ENCODE results near the gene TGFBRAP1.

Gene TGFBRAP1, protein sequence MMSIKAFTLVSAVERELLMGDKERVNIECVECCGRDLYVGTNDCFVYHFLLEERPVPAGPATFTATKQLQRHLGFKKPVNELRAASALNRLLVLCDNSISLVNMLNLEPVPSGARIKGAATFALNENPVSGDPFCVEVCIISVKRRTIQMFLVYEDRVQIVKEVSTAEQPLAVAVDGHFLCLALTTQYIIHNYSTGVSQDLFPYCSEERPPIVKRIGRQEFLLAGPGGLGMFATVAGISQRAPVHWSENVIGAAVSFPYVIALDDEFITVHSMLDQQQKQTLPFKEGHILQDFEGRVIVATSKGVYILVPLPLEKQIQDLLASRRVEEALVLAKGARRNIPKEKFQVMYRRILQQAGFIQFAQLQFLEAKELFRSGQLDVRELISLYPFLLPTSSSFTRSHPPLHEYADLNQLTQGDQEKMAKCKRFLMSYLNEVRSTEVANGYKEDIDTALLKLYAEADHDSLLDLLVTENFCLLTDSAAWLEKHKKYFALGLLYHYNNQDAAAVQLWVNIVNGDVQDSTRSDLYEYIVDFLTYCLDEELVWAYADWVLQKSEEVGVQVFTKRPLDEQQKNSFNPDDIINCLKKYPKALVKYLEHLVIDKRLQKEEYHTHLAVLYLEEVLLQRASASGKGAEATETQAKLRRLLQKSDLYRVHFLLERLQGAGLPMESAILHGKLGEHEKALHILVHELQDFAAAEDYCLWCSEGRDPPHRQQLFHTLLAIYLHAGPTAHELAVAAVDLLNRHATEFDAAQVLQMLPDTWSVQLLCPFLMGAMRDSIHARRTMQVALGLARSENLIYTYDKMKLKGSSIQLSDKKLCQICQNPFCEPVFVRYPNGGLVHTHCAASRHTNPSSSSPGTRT

DNA sequence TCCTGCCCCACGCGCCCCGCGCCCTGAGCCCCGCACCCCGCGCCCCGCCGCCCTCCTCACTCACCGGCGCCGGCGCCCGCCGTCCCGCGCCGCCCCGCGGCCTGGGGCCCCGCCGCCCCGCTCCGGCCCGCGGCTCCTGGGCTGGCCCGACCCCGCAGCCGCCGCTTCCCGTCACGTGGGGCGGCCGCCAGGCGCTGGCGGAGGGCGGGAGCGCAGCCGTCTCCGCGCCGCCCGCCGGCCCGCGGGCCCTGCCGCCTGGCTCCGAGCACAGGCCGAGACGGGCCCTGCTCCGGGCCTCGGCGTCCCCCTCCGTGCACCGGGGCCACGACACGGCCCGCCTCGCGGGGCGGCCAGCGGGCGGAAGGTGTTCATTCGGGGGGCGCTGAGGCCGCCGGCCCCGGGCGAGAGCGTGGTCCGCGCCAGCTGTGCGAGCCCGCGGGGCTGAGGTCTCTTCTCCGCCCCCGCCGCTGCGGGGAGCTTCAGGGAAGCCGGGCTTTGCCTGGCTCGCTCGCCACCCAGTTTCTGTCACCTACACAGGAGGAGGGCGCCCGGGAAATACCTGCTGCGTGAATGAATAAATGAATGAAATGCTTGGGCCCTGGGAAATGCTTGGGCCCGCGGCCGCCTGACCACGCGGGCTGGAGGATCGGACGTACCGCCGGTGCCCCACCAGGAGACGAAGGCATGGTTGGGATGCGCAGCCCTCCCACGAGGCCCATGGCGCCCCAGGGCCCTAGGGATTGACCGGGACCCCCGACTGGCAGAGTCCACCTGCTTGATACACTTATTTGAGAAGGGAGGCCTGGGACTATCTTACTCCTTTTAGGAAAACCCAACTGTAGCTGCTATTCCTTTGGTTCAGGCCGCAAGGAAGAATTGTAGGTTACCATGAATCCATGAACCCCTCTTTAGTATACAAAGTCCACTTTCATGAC lies at the start of gene TGFBRAP1:
Gene TGFBRAP1 (minus strand): TSS at position 175 of the 935 bp plus-strand sequence. CDS start 21,434 bp downstream, outside the sequence.
- peak; percentile 76 for DNase-seq (ENCODE audit: low spot score)

DNA sequence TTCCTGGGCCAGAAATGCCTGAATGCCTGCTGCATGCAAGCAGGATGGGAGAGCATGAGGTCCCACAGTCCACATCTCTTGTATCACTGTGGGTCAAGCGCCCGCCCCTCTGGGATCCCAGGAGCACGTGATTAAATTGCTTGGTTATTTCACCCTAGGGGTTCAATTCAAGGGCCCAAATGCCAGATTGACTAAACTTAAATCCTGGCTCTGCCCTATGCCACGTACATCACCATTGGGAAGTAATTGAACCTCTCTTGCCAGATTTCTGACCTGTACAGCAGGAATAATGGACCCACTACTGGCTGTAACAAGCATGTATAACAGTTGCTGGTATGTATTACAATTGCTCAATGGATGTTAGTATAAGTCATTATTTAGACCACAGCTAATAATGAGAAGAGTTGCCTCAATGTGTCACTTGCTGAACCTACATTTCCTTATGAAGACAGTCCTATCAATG lies 49.4 kb upstream of the TGFBRAP1 start:
- DNase-seq (ENCODE audit: low spot score): no peak

DNA sequence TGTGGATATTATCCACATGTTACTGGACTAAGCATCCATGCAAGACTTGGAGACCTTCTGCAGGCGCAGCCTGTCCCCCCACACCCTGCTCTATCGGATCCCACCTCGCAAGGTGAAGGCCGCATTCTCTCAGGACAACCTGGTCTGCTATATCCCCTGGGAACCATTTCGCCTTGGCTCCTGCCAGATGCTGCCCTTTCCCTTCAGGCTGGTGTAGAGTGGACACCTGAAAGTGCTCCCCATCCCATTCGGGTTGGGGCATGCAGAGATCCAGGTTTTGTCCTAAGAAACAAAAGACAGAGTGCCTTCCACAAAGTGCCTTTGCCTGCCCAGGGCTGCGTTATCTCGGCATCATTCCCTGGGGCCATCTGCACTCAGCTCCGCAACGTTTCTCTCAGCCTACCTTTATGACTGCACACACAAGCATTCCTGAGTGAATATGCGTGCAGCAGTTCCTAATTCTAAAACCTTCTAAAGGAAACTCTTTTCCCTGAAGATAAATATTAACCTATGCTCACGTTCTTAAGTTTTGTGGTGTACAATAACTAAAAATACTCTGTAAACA lies 48.8 kb upstream of the TGFBRAP1 start:
- DNase-seq (ENCODE audit: low spot score): no peak

DNA sequence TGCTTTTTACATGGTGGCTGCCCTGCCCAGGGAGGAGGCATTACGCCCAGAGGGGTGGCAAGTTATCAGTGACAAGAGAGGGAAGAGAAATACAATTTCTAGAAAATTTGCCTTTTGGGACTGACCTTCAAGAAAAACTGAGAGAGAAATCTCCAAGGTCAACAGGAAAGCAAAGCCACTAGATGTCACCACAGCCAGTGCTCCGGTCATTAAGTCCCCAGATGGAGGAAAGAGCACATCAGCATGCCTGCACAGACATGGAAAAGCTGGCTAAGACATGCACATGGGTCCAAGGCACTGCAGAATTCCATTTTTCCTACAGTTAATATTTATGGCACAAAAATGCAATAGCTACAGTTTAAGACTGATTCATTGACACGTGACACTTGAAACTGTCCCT lies 48.3 kb upstream of the TGFBRAP1 start:
- no peak for DNase-seq (ENCODE audit: low spot score)

DNA sequence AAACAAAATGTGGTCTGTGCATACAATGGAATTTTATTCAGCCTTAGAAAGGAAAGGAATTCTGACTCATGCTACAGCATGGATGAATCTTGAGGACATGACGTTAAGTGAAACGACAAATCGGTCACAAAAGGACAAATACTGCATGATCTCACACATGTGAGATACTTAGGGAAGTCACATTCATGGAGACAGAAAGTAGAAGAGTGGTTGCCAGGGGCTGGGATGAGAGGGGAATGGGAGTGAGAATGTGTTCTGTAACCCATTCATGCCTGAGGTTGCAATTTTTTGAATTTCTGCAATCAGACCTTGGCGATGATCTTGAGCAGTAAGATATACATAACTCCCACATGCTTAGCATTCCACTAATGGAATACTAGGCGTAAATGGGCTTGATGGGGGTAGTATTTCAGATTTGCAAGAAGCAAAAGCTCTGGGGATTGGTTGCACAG lies 47.3 kb upstream of the TGFBRAP1 start:
- no peak for DNase-seq (ENCODE audit: low spot score)

DNA sequence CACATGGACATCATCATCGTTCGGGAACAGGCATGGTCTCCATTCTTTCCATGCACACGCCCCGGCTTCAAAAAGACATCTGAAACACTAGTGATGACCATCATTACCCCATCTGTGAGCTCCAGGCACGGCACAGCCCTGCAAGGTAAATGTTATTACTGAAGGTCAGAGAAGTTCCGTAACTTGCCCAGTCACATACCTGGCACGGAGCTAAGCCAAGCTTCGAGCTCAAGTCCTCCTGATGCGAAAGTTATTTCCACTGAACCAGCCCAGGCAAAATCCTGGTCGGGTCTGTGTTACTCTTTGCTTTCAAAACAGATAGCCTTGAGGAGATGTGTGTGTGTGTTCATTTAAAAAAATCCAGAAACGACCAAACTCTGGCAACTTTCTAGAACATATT lies 46.5 kb upstream of the TGFBRAP1 start:
- no peak for DNase-seq (ENCODE audit: low spot score)

DNA sequence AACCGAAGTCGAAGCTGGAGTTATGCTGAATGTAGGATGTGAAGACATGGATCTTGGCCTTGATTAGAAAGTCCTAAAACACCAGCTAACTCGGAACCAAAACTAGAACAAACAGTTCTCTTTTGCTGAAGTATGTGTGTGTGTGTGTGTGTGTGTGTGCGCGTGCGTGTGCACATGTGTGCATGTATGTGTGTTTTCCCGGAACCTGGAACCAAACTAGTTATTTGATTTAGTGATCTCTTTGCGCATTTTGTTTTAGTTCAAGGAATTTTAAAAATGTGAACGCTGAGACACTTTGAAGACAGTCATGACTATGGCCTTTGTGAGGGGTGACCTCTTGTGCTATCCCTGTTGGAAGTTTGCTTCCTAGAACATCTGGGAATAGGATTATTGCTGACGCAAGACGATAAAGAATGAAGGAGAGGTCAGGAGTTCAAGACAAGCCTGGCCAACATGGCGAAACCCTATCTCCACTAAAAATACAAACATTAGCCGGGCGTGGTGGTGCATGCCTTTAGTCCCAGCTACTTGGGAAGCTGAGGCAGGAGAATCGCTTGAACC lies 45.5 kb upstream of the TGFBRAP1 start:
- no peak for DNase-seq (ENCODE audit: low spot score)

DNA sequence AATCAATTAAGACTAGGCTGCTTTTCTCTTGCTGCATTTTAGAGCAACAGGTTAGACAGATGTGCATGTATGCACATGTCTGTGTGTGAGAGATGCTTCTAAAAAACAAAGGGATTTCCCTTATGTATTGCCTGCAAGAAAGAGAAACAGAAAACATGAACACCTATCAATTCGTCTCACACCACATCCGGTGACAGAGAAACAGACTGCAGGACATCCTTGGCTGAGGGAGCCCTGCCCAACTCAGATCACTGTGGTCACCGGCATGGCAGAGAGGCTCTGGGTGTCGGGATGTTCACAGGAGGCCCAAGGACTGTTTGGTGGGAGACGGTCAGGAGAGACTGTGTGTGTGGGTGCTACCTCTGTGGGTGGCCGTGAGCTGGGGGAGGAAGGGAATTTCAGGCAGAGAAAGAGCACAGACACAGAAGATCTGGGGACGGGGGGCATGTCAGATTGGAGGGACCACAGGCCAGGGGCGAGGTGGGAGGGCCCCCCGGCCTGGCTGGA lies 44.4 kb upstream of the TGFBRAP1 start:
- no peak for DNase-seq (ENCODE audit: low spot score)

DNA sequence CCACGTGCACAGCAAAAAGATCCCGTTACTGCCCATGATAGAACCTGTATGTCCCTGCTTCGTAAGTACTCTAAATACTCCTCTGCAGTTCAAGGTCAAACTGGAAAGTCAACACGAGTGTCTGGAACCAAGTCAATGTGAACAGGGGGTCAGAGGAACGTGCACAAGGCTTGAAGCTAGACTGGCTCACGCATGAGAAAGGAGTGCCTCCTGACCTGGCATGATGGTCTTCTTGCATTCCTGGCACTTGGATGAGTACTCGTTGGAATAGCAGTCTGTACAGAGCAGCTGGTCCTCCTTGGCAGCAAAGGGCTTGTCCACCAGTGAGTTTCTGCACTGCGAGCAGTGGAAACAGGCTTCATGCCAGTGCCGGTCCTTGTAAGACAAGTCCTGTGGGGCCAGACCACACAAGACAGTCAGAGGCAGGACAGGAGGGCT lies 43.8 kb upstream of the TGFBRAP1 start:
- DNase-seq (ENCODE audit: low spot score): no peak

DNA sequence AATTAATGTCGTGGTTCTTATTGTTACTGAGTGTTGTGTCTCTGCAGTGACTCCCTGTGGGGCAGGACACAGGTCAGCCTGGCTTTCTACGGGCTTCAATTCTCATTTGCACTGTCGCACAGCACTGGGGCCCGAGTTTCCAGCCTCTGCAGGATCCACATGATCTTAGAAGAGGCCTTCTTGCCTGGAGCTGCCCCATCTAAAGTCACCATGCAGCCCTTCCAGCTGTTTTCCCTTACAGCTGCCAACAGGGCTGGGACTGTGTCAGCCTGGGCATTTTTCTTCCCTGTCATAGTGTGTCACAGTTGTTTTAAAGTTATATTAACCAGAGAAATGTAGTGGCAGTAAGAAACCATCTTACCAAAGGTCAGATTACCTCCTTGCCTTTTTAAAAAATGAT lies 42.3 kb upstream of the TGFBRAP1 start:
- no peak for DNase-seq (ENCODE audit: low spot score)

DNA sequence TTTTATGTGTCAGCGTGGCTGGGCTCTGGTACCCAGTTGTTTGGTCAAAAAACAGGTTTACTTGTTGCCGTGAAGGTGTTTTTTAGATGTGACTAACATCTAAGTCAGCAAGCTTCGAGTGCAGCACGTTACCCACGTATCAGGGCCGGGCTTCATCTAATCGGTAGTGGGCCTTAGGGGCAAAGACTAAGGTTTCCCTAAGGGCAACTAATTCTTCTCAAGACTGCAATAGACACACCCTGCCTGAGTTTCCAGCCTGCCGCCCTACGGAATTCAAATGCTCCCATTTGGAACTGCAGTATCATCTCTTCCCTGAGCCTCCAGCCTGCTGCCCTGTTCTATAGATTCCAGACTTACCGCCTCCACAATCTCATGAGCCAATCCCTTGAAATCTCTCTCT lies 41.6 kb upstream of the TGFBRAP1 start:
- DNase-seq (ENCODE audit: low spot score): no peak

DNA sequence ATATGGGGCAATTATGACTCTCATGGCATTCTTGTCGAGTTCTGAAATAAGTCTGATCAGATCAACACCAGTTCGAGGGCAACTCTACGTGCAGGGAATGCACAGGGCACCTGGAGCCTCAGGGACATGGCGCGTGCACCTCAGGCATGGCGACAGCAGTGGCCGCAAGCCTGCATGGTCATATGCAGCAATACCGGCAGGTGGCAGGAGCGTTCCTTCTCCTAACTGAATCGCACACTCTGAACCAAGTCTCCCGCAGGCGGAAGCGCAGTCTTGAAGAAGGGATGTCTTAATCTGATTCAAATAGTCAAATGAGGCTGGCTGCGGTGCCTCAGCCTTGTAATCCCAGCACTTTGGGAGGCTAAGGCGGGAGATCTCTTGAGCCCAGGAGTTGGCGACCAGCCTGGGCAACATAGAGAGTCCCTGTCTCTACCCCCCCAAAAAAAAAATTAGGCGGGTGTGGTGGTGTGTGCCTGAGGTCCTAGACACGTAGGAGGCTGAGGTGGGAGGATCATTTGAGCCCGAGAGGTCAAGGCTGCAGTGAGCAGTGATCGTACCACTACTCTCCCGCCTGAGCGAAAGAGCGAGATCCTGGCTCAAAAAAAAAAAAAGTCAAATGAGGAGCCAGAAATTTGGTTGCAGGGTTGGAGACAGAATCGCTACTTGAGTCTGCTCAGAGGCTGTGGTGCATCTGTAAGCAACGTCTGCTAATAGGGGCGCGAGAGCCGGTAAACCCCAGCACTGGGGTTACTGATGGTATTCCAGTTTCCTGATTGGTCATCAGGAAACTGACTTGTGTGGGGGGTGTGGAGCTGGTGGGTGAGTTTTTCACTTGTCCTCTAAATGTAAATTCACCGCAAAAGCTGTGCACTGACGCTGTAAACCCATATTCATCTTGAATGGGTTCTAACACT lies 40.5 kb upstream of the TGFBRAP1 start:
- DNase-seq (ENCODE audit: low spot score): peak; percentile 66

DNA sequence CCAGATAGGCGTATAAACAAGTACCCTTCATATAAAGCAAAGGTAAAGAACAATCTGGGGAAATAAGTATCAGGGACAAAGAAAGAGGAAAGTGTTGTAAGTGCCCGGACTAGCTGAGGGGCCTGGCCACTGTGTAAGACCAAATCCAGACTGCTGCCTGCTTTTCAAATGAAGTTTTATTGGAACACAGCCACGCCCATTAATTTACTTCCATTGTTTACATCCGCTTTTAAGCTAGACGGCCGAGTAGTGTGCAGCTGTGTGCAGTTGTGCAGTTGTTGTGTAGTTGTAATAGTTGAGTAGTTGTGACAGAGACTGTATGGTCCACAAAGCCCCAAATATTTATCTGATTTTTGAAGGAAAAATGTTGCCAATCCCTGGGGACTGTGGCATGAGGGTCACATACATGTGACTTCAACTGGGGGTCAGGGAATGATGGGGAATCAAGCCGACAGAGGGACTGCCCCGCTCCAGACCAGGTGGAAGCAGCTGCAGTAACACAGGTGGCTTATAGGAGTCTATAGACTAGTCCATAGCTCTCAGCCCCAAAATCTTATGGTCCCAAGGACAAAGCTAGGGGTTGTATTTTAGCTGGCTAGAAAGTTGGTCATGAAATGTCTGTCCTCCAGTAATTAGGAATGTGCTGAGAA lies 39.3 kb upstream of the TGFBRAP1 start:
- DNase-seq (ENCODE audit: low spot score): no peak

DNA sequence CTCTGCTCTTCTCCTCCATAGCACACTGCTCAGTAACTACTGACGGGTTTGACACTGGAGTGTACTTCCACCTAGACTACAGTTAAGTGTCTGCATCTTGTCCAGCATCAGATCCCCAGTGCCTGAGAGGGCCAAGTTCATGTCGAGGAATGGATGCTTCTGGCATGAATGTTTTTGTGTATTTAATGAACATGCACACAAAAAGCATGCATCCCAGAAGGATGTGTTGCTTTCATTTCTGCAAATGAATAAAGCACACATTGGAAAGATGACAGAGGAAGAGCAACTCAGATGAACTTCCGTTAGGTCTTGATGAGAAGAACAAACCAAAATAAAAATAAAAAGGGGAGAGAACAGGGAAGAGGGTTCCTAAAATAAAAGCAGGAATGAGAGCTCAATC lies 35.7 kb upstream of the TGFBRAP1 start:
- no peak for DNase-seq (ENCODE audit: low spot score)

DNA sequence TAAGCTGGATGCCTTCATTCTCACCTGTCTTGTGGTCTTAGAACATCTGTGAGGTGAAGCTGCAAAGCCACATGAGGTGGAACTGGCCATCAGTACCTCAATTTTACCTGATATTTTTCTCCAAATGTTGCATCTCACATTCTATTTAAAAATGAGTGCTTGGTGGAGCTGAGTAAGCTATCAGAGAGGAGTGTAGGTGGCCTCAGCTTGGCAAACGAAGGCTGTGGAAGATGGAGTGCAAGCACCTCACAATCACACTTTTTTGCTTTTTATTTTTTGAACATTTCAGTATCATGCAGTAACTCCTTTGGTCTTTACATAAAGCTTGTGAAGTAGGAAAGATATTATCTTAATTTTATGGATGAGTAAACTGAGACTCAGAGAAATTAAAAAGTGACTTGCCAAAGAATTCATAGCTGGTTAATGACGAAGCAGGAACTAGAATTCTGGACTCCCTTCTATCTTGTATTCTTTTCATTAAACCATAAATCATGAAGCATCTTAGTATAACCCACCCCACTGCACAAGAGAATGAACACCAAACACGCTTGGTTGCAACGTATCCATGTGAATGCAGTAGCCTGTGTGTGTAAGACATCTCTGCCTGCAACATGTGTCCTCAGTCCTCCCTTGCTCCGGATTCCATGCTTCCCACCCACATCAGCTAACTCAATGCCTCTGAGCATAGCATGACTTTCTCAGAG lies 35.1 kb upstream of the TGFBRAP1 start:
- no peak for DNase-seq (ENCODE audit: low spot score)

DNA sequence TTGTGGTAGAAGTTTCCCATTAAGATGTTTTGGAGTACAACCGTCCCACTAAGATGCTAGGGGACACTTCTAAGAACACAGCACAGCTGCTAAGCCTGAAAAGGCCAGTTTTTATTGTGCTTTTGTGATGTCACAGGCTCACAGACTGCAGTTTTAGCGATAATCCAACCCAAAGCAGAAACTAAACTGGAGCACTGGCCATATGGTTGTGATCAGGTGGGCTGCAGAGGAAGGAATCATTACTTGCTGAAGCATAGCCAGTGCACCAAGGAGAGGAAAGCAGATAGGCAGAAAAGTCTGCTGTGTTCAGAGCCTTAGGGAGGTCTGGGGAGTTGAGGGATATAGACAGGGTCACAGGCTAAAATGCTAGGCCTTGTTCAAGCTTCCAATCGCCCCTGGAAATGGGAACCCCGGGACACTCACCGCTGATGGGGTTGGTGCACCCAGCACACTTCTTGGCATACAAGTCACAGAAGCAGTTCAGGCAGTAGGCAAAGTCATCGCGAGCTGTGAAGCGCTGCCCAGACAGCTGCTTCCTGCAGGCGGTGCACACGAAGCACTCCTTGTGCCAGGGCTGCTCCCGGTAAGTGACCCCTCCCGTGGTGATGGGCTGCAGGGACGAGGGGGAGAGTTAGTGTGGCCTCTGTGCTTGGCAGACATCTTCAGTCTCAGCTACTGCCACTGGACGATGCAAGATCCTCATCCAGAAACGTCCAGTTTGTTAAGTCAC lies 33.5 kb upstream of the TGFBRAP1 start:
- DNase-seq (ENCODE audit: low spot score): no peak

DNA sequence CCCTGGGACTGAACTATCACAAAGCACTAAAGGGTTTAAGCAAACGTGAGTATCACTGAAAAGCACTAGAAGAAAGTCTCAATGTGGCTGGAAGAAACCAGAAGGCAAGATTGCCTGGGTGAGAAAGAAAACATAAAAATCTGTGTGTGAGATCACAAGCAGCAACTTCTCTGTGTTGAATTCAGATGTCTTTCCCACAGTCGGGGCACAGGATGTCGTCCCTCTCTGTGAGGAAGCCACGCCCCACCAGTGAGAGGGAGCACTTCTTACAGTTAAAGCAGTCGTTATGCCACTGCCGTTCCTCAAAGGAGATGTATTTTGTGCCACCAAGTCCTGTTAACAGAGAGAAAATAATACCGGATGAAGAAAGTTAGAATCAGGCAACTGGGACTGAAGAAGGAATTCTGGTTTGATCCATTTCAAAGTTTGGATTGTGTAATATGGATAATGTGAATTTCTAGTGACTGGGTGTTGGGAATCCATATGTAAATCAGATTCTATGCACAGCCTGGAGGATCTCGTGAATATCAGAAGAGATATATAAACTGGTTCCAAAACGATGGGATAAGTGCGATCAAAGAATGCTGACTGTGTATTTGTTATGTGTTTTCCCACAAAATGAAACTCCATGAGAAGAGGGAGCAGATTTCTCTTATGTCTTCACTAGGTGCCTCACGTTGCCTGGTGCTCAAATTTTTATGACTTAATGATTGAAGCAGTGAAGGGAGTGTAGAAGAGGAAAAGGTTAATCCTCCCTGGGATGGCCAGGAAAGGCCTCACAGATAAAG lies 31.8 kb upstream of the TGFBRAP1 start:
- no peak for DNase-seq (ENCODE audit: low spot score)

Data from germinal center (tissue), 1 donor.